Stimulated activated CD8-positive, alpha-beta memory T cell treated with anti-CD3 and anti-CD28 coated beads, Interleukin-7, amount 100 ng/mL, for 24 hours (primary cell): ENCODE results near the gene CFAP61.

Experiments
- DNase-seq: peaks from one replicate; pipeline ENCODE4 v3.0.0-alpha.2; 2020; ENCODE audit warnings: low read depth

Gene CFAP61

DNA sequence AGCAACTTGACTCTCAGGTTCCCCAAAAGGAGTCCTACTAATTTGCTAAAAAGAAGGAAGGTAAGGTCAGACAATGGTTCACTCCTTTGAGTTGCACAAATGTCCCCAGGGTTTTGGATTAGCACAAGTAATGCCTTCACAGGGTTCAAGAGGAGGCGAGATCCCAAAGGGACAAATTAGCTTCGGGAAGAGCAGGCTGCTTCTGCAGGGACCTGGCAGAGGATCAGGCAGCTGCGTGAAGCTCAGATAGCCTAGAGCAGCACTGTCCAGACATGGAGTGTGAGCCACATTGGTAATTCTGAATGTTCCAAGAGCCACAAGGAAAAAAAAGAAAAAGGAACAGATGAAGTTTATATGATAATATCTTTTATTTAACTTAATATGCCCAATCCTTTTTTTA lies 115.4 kb downstream of the CFAP61 start:
- DNase-seq: no peak

DNA sequence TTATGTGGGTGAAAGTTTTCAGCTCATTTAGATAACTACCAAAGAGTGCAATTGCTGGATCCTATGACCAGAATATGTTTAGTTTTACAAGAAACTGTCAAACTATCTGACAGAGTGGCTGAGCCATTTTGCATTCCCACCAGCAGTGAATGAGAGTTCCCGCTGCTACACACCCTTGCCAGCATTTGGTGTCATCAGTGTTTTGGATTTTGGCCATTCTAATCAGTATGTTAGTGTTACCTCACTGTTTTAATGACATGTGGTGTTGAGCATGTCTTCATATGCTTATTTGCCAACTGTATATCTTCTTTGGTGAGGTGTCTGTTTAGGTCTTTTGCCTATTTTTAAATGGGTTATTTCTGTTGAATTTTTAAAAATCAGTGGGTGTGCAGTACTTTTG lies 120.9 kb downstream of the CFAP61 start:
- DNase-seq: no peak

DNA sequence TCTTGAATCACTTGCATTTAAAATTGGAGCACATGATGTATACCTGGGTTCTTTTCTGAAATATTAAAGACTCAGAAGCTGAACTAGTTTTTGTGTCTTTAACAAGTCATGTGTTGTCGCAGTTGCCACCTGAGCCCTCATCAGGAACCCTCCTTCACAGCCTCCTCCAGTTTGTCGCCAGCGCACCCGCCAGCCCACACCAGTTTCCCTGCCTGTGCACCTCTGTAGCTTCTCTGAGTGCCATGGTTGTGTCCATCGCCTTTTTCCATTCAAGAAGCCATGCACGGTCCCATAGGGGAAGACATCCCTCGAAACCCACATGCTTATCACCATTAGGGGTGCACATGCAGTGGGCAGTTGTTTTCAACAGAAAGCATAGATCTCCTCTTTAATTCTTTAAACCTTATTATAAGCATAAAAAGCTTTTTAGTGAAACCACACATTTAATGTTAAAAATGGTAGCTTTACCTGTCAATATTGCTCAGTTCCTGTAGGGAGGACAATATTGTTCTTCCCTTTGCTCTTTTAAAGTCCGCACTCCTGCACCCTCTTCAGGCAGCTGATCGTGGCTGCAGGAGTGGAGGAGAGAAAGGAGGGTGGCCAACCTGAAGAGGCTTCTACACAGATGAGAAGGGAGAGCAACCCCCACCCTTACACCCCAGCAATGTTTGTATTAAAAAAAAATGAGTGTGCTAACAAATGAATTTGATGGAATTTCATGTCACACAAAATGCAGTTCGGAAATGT lies 121.9 kb downstream of the CFAP61 start:
- DNase-seq: no peak

DNA sequence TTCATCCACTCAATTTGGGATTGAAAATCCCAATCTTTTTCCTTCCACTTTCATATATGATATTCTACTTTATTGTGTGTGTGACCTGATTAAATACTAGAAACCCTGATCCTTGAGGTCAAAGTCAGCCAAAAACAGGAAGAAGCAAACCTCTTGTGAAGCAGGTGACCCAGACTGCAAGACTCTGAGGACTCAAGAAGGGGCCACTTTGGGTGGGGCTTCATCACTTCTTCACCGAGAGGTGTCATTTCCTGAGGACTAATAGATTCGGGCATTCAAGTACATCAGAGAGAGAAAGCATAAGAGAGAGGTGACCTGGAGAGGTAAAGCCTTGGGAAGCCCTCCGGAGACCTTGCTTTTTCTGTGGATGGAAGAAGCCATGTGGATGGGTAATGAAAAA lies 129.0 kb downstream of the CFAP61 start:
- DNase-seq: no peak

DNA sequence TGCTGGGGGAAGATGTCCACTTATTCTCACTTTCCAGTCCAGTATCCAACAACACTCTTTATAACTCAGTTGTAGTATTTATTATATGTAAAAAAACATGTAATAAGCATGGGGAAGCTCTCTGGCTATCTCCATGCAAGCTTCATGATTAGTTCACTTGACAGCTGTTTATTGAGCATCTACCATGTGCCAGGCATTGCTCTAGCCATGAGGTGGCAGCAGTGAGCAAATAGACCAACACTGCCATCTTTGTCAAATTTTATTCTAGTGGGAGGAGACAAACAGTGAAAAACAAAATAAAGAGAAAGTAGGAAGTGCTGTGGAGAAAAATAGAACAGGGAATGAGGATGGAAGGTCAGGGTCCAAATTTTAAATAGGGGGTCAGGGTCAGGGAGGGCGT lies 131.8 kb downstream of the CFAP61 start:
- no peak for DNase-seq

DNA sequence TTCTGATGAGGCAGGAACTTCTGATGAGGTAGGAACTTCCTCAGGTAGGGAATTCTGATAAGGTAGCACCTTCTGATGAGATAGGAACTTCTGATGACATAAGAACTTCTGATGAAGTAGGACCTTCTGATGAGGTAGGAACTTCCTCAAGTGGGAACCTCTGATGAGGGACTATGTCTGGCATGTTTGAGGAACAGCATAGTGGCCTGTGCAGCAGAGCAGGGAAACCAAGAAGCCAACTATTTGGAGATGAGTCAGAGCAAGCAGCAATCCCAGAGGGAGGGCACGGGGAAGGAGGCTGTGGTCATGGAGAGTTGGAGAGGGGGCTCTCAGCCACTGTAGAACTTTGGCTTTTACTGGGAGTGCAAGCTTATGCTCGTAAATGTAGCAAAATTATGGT lies 132.4 kb downstream of the CFAP61 start:
- no peak for DNase-seq

DNA sequence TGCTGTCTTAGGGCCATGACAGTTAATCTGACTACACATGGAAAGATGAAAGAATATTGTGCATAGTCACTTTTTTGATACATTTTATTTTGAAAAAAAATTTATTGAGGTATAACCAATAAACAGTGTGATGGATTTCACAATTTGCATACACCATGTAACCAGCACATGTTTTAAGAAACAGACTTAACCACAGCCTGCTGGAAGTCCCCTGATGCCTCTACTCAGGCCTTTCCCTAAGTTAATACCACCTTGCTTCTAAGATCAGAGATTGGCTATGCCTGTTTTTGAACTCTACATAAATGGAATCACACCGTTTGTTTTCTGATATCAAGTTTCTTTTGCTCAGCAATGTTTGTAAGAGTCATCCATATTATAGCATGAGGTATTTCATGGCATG lies 136.3 kb downstream of the CFAP61 start:
- no peak for DNase-seq

DNA sequence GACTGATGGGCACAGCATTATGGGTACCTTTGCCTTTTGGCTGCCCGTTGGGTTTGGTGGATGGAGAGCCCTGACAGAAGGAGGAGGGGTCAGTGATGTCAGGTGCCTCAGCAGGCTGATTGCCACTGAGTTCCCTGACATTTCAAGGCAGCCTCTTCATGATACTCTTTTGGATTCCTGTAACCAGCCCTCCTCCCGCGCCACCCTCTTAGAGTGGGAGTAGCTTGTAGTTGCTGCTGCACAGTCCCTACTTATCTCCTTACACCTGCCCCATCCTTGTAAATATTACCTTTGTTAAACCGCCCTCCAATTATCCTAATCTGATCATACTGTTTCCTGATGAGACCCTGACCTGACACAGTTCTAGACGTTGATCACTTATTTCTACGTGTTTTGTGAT lies 140.0 kb downstream of the CFAP61 start:
- DNase-seq: no peak

DNA sequence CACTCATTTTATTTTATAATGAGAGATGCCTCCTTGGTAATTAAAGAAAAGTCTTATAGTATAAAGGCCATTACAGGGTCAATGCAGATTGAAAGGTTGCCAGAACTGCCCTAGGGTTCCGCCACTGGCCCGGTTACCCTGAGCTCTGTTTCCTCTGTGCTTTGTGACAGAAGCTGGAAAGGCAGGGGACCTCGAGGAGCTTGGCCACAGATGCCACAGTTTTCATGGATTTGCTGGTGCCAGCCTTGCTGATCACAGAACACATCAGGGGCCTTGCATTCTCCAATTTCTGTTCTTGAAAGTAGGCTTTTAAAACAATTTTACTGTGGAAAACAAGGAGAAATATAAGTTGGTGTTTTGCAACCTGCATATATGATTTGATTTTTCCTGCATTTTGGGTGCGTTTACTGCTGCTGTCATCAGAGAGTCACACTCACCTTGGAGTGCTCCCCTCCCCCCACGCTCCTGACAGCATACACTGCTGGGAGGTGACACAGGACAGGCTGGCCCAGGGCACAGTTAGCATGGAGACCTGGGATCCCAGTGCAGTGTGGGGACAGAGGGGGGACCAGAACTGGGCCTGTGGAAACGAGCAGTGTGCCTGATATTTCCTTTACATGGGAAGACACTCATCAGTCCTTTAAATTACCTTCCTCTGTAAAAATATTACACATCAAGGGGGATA lies 142.8 kb downstream of the CFAP61 start:
- no peak for DNase-seq

DNA sequence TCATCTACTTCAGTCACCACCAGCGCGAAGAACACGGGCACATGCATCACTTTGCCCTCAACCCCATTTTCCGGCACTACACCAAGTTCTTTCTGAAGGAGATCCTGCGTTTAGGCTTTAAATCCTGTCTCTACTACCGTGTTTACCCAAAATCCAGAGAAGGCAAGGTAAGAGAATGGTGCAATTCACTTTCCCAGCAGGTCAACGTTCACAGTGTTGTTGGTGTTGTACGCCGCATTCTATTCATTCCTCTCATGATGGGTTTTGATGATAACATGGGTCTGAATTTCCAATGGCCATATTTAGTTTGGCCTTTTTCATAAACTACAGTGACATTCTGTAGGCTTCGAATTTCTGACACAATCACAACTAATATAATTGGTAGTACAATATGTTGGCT lies 144.3 kb downstream of the CFAP61 start:
- no peak for DNase-seq

DNA sequence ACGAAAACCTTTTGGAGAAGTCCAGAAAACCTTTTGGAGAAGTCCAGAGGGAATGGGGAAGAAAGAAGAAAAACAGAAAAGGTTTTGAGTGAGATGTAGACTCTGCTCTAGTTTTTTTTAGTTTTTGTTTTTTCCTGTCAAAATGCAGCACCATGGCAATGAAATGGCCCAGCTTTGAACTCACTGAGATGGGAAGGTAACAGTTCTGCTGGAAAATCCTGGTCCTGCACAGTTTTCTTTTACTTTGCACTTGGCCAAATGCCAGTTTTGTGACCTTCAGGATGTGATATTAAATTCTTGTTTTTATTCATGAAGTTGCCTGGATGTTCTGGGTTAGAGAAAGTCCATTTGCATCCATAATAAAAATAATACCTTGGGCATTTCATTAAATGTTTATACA lies 145.7 kb downstream of the CFAP61 start:
- DNase-seq: no peak

DNA sequence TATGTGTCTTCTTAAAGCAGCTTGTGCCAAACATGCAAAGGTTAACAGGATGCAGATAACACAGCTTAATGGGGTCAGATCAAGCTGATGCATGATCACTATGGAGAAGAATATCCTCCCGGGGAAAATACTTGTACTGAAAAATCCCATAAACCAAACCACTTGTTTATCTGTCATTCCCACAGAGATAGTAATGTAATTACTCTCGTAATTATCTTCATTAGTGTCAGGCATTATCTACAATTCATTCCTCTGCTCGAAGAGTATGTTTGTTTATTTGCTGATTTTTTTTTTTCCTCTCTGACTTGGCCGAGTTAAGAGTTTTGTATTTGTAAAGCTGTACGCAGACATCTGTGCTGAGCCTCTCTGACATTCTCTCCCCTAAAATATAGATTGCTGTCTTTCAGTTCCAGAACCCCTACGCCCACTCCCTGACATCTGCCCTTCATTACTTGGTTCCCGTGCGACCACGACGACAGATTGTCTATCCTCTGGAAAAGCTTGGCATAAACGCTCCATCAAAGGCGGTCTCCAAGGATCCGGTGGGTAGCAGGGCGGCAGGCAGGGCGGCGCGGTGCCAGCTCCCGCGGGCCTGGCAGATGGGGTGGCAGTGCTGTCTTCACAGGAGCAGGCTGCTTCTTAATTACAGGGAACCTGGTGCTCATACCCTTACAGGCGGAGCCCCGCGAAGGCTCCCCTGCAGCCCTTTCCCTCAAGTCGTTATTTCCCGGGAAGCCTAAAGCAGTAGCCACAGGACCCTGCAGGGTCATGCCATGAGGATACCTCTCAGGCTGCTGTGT lies 147.2 kb downstream of the CFAP61 start:
- DNase-seq: no peak

DNA sequence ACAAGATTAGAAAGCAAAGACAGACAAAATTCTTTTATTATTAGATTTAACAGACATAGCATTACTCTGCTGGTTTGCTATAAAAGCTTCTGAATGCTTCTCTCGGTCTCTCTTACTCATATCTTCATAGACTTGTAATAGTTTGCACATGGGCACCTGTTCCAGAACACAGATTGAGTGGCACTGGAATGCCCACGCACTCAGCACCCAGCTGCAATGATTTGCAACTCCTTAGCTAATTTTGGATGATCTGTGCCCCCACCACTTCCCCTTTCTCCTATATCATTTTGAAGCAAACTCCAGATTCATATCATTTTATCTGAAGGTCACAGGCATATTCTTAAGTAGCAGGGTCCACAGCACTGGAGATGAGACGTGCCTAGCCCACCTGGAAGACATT lies 148.8 kb downstream of the CFAP61 start:
- no peak for DNase-seq

DNA sequence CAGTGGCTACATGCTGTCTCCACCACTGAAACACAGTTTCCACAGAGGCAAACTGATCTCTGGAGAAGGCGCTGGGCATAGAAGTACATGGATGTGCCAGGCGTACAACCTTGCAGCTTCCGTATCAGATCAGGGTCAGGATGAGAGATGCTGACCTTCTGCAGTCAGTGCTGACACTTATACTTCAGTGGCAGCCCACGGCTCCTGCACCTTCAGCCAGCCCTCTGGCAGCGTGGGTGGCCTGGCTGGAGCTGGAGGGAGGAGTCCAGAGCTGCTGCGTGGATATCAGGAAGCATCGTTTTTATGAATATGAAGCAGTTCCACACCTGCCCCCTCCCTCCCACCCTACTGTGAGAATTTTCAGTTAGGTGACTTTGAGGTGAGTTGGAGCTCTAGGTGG lies 149.3 kb downstream of the CFAP61 start:
- no peak for DNase-seq

DNA sequence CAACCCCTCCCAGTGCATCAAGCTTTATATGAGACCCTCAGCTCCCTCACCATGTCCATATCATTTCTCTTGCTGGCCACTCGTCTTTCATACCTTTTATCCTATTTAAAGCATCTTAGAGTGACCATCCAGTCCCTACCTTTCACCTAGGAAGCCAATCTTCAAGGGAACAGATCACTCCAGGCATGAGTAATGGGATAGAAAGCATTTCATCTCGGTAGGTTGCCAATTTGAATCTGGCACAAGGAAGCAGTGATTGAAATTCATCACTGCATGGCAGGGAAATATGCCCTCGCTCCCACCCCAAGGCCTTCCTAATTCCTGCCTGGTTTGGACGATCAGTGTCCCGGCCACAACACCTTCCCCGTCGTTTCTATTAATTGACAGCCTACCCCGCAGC lies 150.4 kb downstream of the CFAP61 start:
- DNase-seq: no peak

DNA sequence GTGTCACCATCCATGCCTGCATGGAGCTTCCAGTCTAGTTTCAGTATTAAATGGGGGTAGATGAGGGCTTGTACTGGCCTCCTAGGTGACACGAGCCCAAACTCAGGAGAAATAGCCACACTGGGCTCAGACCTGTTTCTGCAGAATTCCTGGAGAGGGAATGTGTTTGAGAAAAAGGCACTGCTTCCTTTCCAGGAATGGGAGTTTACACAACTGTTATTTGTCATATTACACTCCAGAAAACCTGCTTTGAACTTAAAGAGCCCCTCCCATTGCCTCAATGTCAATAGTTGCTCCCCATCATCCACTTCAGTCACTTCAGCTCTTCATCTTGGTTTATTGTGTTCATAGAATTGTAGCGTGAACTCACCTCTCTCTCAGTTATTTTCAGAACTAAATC lies 151.5 kb downstream of the CFAP61 start:
- DNase-seq: no peak

DNA sequence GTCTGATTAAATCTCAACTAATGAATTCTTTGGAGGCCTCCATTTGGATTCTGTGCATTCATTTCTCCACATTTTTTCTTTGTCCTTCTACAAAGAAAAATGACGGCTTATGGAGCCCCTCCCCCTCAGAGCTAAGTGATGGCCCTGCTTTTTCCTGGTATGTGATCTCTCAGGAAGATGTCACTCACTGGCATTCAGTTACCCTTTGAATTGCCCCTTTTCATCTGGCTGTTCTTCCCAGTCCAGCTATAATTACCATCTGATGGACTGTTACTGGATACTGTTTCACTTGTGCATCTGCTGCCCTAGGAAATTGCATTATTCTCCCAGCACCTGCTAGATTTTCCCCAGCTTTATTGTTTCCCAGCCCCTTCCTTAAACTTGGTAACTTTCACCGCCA lies 151.9 kb downstream of the CFAP61 start:
- DNase-seq: no peak

DNA sequence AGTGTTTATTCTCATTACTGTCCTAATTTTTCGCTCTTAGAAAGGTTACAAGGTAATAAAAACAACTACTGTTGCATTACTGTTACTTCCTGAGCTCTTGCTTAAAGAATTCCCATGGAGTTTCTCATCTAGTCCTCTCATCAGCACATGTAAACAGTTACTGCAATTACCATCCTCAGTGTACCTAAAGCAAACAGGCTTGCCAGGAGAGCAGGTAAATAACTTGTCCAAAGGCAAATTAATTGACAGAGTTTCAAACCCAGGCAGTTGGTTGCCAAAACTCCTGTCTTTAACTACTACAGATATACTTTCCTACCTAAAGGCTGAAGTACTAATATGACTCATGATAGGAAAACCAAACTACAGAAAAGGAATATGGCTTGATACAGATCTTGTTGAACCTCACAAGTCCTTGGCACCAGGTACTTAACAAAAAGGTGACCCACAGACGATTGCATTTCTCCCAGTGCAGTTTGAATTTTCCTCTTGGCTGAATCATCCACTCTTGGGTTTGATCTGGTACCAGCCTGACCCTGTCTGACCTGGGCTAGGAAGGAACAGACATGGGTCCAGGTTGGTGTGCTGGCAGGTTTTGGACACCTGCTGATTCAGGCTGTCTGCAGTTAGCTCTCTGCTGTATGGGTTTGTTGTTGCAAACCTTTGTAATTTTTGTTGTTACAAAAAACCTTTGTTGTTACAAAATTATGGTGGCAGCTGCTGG lies 153.0 kb downstream of the CFAP61 start:
- DNase-seq: no peak

DNA sequence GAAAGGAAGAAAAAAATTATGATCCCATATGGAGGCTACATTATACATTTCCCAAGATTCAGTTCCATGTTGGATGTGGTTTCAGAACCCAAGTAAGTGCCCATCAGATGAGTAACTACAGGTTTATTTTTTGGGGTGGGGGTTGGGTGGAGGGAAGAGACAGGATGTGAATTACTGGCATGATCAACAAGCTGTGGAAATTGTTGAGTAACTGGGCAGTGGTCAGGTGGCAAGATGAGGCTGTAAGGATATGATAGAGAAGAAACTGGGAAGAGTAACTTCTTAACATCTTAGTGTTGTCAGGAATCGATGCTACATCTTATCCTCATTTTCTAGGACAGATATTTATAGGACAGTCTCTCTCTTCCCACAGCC lies 153.5 kb downstream of the CFAP61 start:
- no peak for DNase-seq

DNA sequence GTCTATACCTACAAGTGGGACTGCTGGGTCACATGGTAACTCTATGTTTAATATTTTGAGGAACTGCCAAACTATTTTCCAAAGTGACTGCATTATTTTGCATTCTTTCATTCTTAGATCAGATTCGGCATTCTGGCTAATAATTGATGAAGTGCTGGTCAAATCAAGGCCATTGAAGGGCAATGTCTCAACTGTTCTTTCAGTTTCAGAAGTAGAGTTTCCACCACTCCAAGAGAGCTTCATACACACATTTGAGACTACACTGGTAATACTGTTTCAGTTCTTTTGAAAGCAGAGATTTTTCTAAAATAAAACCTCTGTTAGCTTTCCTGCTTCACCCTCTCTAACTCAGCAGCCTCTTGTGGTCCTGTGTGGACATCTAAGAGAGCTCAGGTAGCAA lies 154.5 kb downstream of the CFAP61 start:
- DNase-seq: no peak

DNA sequence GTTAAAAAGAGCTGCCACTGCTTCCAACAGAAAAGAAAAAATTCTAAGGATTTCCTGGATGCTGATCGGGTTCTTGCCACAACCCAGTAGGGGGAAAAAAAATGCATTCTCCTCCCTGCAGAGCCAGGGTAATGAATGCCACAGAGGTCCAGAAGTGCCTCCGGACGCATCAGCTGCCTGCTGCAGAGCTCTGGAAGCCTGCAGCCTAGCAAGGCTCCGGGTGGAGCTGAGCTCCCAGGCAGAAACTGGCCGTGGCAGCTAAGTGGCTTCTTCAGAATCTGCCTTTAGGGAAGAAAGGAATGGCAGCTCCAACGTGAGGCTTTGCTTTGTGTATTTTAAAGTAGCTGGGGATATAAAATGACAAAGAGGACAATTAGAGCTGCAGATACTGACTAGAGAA lies 155.0 kb downstream of the CFAP61 start:
- no peak for DNase-seq

DNA sequence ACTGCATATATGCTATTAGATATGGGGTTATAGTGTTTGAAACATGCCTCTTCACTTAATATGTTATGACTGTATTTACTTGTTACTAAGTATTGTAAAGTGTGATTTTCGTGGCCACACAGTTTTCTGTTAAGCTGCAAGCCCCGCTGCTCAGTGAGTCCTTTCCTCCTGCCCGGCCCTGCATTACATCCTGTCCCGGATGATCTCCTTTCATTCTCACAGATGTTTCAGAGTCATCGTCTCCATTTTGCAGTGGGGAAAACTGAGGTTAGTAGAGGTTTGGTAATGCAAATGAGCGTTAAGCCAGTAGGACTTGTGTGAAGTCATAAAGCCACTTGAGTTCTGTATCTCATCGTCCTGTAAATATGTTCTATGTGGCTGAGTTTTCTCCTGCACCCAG lies 155.5 kb downstream of the CFAP61 start:
- DNase-seq: no peak

DNA sequence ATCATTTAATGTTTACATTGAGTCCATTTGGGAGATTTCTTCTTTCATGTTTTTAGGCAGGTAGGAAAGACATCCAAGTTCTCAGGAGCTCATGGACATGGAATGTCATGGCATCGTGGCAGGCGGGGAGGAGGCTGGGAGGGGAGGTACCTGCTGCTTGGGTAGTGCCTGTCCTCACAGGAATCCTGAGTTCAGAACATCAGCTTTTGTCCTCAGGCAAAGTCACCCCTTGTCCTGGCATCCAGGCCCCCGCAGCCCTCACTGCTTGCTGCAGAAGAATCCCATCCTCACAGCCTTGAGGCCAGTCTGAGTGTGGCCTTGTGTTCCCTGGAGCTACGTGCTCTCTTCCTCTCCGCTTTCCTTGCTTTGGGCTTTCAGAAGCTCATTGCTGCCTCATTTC lies 157.4 kb downstream of the CFAP61 start:
- no peak for DNase-seq
